H1 (cell line): Measurements from ENCODE around the gene DHX9. TPM values are rescaled to one million over a fixed set of nuclear protein-coding genes. Genes with fewer than 3 reads are reported as not detected.

Source experiments
- CREB1 ChIP-seq: IDR thresholded peaks from 2 replicates; pipeline ENCODE4 v1.6.1; 2012; ENCODE audit warnings: inconsistent platforms
- GTF2F1 ChIP-seq: IDR thresholded peaks from 2 replicates; pipeline ENCODE4 v1.6.1; 2012; ENCODE audit warnings: low read depth, low read length, improper control_type of control experiment, borderline replicate concordance
- JUND ChIP-seq: IDR thresholded peaks from 2 replicates; pipeline ENCODE4 v1.6.1; 2011; ENCODE audit warnings: mild to moderate bottlenecking, improper control_type of control experiment, low read length
- NANOG ChIP-seq: IDR thresholded peaks from 2 replicates; pipeline ENCODE4 v1.6.1; 2011; ENCODE audit warnings: low read length, low read depth, mild to moderate bottlenecking, inconsistent platforms; ENCODE audit not compliant: insufficient read depth, poor library complexity, severe bottlenecking
- SP2 ChIP-seq: IDR thresholded peaks from 2 replicates; pipeline ENCODE4 v1.6.1; 2012; ENCODE audit warnings: mild to moderate bottlenecking, low read length, inconsistent platforms
- polyA plus RNA-seq, 7 experiments: library from polyadenylated mRNA; depleted of rRNA in 3 of 7; stranded (reverse) in 5 of 7; unstranded in 2 of 7; fragments of >200 nt in 5 of 7; fragments of 200-250 nt in 2 of 7; gene quantifications; 1 replicate in 5 of 7; 2 replicates in 1 of 7; 4 replicates in 1 of 7; pipeline versions ENCODE4 v1.2.1 to v1.2.3, GENCODE V29; 2011 to 2013; ENCODE audit warnings: missing spikeins in 2 of 7, mixed read lengths in 2 of 7
- total RNA-seq: library from RNA; stranded (reverse); fragmentation: NEBNext Ultra II Directional; extraction: Animal tissue kit (Norgen Biotek cat#: 25700); gene quantifications from 2 replicates; pipeline ENCODE4 v1.2.1, GENCODE V29; 2021
- TF ChIP-seq, protein P1 (sequence below): IDR thresholded peaks from 2 replicates; pipeline ENCODE4 v1.6.1; 2011; ENCODE audit warnings: low read length, improper control_type of control experiment
- TF ChIP-seq, protein P2 (sequence below): IDR thresholded peaks from 2 replicates; pipeline ENCODE4 v1.6.1; 2012; ENCODE audit warnings: inconsistent platforms

The DHX9 gene
- total and polyA plus RNA-seq, 2 of the 8 experiments (the other 6 are each of a cell fraction or from before 2014, with no cell fraction given), result 153 to 333 TPM

DNA sequence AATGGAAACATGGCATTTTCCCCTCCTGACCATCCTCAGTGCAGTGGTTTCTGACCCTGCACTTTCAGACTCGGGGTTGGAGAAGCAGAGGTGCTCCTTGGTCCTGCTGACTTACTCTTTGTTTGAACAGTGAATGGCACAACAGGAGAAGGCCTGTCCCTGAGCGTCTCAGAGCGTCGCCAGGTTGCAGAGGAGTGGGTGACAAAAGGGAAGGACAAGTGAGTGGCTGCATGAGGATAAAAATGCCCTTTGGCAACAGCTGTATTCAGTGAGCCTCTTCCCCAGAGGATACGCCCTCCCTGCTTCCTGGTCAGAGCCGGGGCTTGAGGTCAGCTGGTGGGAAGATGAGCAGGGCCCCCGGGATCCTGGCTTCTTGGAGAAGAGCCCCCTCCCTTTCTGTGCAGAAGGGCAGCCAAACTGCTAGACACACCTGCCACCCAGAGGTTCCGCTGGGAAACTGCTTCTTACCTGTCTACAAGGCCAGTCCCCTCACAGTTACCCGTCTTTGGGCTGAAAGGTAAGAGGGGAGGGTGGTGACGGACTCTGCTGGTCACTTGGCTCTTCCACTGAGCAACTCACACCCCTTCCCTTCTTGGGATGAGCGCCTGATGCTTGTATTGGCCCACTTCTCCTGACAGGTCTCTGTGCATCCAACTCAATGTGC is 33.0 kb upstream of the DHX9 start (continued):
- TF ChIP-seq SP2, result no peak
- TF ChIP-seq NANOG, result peak; percentile 6
- TF ChIP-seq, protein P1, sequence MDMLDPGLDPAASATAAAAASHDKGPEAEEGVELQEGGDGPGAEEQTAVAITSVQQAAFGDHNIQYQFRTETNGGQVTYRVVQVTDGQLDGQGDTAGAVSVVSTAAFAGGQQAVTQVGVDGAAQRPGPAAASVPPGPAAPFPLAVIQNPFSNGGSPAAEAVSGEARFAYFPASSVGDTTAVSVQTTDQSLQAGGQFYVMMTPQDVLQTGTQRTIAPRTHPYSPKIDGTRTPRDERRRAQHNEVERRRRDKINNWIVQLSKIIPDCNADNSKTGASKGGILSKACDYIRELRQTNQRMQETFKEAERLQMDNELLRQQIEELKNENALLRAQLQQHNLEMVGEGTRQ, result peak; percentile 24; the same call in 1 of the 2 replicates
- TF ChIP-seq CREB1, result 0 out of 2 replicates have a peak, but pooled peaks have one; percentile 17
- no peak for TF ChIP-seq GTF2F1
- TF ChIP-seq JUND, result peak; percentile 74
- TF ChIP-seq, protein P2, sequence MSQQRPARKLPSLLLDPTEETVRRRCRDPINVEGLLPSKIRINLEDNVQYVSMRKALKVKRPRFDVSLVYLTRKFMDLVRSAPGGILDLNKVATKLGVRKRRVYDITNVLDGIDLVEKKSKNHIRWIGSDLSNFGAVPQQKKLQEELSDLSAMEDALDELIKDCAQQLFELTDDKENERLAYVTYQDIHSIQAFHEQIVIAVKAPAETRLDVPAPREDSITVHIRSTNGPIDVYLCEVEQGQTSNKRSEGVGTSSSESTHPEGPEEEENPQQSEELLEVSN, result no peak
